SH-SY5Y (cell line): Measurements from ENCODE around the gene COL15A1.

Source experiments
- GATA2 ChIP-seq: IDR thresholded peaks from 2 replicates; pipeline ENCODE4 v1.6.1; 2011; ENCODE audit warnings: mild to moderate bottlenecking, low read depth, low read length
- GATA3 ChIP-seq: IDR thresholded peaks from 2 replicates; pipeline ENCODE4 v1.6.1; 2011; ENCODE audit warnings: low read depth, mild to moderate bottlenecking, low read length, moderate library complexity

The COL15A1 gene

DNA sequence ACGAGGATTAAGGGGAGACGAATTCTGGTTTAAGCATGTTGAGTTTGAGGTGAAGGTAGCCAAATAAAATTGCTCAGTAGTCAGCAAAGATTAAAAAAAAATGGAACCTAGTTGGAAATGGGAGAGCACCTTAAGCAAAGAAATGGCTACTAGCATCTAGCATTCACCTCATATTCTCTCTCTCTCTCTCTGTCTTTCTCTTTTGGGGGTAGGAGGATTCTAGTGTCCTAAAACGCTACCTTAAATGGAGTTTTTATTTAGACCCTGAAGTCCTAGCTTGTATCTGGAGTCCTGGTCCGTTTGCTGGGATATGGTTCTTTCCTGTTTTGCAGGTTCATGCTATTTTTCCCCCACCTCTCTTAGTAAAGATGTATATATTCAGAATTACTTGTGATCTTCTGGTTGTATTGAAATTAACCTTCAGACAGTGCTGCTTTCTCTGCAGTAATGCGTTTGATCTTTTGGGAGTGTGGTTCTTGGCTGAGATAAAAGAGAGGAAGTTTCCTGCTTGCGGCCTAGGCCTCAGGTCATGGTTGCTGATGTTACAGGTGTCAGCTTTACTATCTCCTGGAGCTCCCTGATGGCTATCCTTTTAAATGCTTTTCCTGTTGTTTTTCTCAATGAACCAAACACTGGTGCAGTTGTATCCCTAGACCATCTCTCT, 169.2 kb downstream of the COL15A1 start:
- TF ChIP-seq GATA3 (no peak), GATA2 (no peak)

DNA sequence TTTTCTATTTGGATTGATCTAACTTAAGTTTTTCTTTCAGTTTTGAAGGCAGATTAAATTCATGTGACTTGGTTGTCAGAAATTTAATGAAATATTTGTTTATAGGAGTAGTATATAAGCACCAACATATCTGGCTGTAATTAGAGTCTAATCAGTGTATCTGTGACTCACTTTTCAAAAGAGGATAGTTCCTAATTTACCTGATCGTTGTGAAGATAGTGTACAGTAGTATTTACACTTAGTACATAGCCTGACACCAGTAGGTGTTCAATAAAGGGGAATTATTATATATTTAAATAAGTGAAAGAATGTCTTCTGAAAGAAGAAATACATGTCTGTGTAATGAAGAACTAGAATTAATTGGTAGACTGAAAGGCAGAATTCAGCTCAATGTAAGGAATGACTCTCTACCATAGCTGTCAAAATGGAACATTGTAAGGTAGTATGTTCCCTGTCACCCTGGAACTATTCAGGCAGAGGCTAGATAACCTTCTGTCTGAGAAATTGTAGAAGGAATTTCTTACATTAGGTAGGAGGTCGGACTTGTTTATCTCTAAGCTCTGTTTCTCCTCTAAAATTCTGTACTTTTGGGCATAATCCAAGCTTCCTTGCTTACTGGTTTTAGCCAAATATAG, 169.8 kb downstream of the COL15A1 start:
- TF ChIP-seq GATA3, result no peak
- no peak for TF ChIP-seq GATA2

GRCh38 chr9:99114049-99114440, 170.3 kb downstream of the COL15A1 start:
- TF ChIP-seq GATA3, result no peak

- TF ChIP-seq GATA3 (no peak), GATA2 (no peak)
Observed at GRCh38 chr9:99114846-99115500, 171.3 kb downstream of the COL15A1 start.

DNA sequence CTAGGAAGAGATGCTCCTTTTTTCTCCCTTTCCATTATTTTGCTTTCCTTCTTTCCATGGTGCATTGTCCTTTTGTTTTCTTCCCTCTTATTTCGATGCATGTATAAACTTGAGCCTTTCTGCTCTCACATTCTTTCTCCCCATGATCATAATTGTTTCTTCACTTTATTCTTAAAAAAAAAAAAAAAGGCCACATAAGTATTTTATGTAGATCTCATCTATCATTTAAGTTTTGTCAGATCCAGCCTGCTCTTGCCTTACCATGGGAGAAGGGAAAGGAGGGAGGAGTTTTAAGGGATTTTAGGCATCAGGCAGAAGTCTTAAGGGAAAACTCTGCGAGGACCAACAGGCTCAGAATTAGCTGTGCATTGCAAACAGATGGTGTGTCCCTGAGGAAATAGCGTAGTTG, 172.3 kb downstream of the COL15A1 start:
- TF ChIP-seq GATA2 (no peak), GATA3 (no peak)

DNA sequence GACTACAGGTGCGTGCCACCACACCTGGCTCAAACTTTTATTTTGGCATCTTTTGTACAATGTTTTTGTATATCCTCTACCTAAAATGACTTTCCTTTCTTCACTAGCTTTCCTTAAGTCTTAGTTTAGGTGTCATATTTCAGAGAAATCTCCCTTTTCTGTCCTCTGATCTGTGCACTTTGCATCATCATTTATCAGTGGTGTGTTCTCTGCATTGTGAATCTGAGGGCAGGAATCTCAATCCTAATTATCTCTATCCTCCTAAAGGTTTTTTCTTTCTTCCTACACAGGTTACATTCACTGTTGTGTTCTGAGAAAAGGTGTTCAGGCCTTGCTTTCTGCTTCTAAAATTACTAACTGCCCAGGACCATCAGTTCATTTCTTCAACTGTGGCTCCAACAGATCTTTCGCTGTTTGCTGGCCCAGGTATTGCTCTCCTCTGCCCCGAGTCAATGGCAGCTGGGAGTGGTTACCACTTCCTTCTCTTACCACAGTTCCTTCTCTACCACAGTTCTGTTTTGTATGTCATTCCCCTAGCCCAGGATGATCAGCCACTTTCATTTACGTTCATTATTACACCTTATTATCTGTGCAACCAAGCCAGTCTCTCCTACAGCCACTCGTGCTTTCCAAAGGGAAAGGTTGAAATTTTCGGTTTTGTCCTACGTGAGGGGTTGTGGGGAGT, 175.2 kb downstream of the COL15A1 start:
- no peak for TF ChIP-seq GATA3
- TF ChIP-seq GATA2, result no peak

DNA sequence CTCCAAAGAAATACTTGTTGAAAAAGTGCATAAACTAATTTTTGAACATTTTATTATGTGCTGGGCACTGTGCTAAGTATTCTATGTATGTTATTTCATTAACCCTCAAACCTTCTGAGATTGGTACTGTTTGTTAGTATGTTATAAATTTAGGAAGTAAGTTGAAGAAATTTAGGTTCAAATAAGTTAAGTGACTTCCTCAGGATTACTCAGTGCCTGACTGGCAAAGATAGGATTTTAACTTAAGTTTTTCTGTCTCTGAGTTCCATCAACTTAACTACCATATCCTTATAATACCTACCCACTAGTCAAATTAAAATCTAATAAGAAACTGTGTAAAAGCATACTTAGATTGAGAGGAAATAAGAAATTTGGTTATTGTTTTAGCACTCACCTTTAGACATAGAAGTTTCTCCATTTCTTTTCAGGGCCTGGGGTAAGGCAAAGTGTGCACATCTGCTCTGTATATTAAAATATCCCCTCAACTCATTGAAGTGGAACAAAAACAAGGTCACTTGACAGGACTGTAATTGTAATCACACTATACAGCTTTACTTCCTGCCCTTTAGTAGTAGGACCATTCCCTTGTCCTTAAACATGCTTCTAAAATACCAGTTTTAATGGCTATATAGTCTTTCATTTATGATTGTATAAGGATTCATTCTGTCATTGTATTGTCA, 176.4 kb downstream of the COL15A1 start:
- TF ChIP-seq GATA2 (no peak), GATA3 (no peak)
